Trophoblast cell (in vitro differentiated cells and primary cell): ENCODE data around the gene SLC13A3.
A peak's percentile ranks its signal among the peaks of the same experiment; 100 is the strongest.

ENCODE experiments used
- DNase-seq, 2 donors: peaks; one replicate each; pipeline ENCODE4 v3.0.0-alpha.2; 2016
- H2AFZ ChIP-seq: 2 replicates; pipeline ENCODE4 v1.6.1; 2013; ENCODE audit warnings: low read length, moderate library complexity, mild to moderate bottlenecking; ENCODE audit not compliant: insufficient read depth, poor library complexity
- H2AK5ac ChIP-seq: 2 replicates; pipeline ENCODE4 v1.6.1; 2013; ENCODE audit warnings: mild to moderate bottlenecking, low read length
- H2BK120ac ChIP-seq: 2 replicates; pipeline ENCODE4 v1.6.1; 2013; ENCODE audit warnings: low read length, mild to moderate bottlenecking, moderate library complexity; ENCODE audit not compliant: insufficient read depth, poor library complexity
- H2BK12ac ChIP-seq: 2 replicates; pipeline ENCODE4 v1.6.1; 2013; ENCODE audit warnings: mild to moderate bottlenecking, low read length, moderate library complexity
- H2BK5ac ChIP-seq: 2 replicates; pipeline ENCODE4 v1.6.1; 2013; ENCODE audit warnings: low read length, low read depth, moderate library complexity, mild to moderate bottlenecking; ENCODE audit not compliant: poor library complexity
- H3K14ac ChIP-seq: 2 replicates; pipeline ENCODE4 v1.6.1; 2013; ENCODE audit warnings: mild to moderate bottlenecking, low read length
- H3K18ac ChIP-seq: 2 replicates; pipeline ENCODE4 v1.6.1; 2013; ENCODE audit warnings: mild to moderate bottlenecking, low read length
- H3K23ac ChIP-seq: 2 replicates; pipeline ENCODE4 v1.6.1; 2013; ENCODE audit warnings: low read length
- H3K27ac ChIP-seq: 2 replicates; pipeline ENCODE4 v1.5.1; 2013; ENCODE audit warnings: low read depth, mild to moderate bottlenecking, inconsistent platforms, low read length, moderate library complexity
- H3K27me3 ChIP-seq: 2 replicates; pipeline ENCODE4 v1.6.1; 2013; ENCODE audit warnings: inconsistent platforms, mild to moderate bottlenecking, low read length, moderate library complexity; ENCODE audit not compliant: insufficient read depth
- H3K36me3 ChIP-seq, 2 experiments: 1 replicate in 1 of 2; 2 replicates in 1 of 2; pipeline ENCODE4 v1.6.1; 2013; ENCODE audit warnings: low read length in 2 of 2, mild to moderate bottlenecking in 2 of 2, moderate library complexity in 1 of 2; ENCODE audit not compliant: insufficient read depth in 2 of 2, control insufficient read depth in 1 of 2
- H3K4ac ChIP-seq: 2 replicates; pipeline ENCODE4 v1.6.1; 2013; ENCODE audit warnings: low read depth, mild to moderate bottlenecking, low read length, moderate library complexity
- H3K4me1 ChIP-seq, 2 experiments: 1 replicate in 1 of 2; 2 replicates in 1 of 2; pipeline ENCODE4 v1.6.1; 2013; ENCODE audit warnings: low read length in 2 of 2, mild to moderate bottlenecking in 2 of 2, moderate library complexity in 1 of 2; ENCODE audit not compliant: insufficient read depth in 2 of 2, control insufficient read depth in 1 of 2
- H3K4me2 ChIP-seq: 2 replicates; pipeline ENCODE4 v1.6.1; 2013; ENCODE audit warnings: inconsistent platforms, mild to moderate bottlenecking, low read length, moderate library complexity
- H3K4me3 ChIP-seq: 2 replicates; pipeline ENCODE4 v1.5.1; 2013; ENCODE audit warnings: mild to moderate bottlenecking, low read depth, low read length, inconsistent platforms
- H3K79me1 ChIP-seq: one replicate; pipeline ENCODE4 v1.6.1; 2013; ENCODE audit warnings: low read length
- H3K79me2 ChIP-seq: 2 replicates; pipeline ENCODE4 v1.6.1; 2013; ENCODE audit warnings: low read length, mild to moderate bottlenecking; ENCODE audit not compliant: control insufficient read depth, insufficient read depth, poor library complexity
- H3K9ac ChIP-seq: 2 replicates; pipeline ENCODE4 v1.6.1; 2013; ENCODE audit warnings: mild to moderate bottlenecking, low read length
- H3K9me3 ChIP-seq: 2 replicates; pipeline ENCODE4 v1.6.1; 2013; ENCODE audit warnings: low read depth, mild to moderate bottlenecking, control low read depth, inconsistent platforms, low read length; ENCODE audit not compliant: insufficient read depth
- H4K12ac ChIP-seq: 2 replicates; pipeline ENCODE4 v1.6.1; 2013; ENCODE audit warnings: low read depth, mild to moderate bottlenecking, low read length, moderate library complexity
- H4K8ac ChIP-seq: 2 replicates; pipeline ENCODE4 v1.6.1; 2013; ENCODE audit warnings: low read depth, mild to moderate bottlenecking, low read length, moderate library complexity
- H4K91ac ChIP-seq: one replicate; pipeline ENCODE4 v1.6.1; 2013; ENCODE audit warnings: low read depth, mild to moderate bottlenecking, low read length, moderate library complexity
- whole genome bisulfite sequencing: extraction: QIAGEN DNeasy Blood & Tissue Kit; methylation state at CpG from one replicate; pipeline ENCODE4 v1.1.7; 2013; ENCODE audit warnings: missing lambda C conversion rate; ENCODE audit not compliant: insufficient read length, insufficient coverage; ENCODE audit errors: extremely low coverage; 5-methylcytosine and 5-hydroxymethylcytosine counted together

Gene SLC13A3

GRCh38 chr20:46619445-46619844 lies 31.8 kb downstream of the SLC13A3 start:
- DNase-seq: peak in 1 of 2 donors; percentile 13
- no CpG with 5 or more reads among the region's 2 CpGs for WGBS
- Histone ChIP-seq H3K4me3 (no peak overlapping the region), H3K9ac (no peak overlapping the region), H4K12ac (no peak overlapping the region), H3K27ac (no peak overlapping the region), H3K79me2 (no peaks in the 10 kb centered on the region), H4K91ac (no peak overlapping the region), H2AFZ (no peak overlapping the region), H3K4me1 (peaks cover 0 to 1% of the 10 kb centered on the region in 2 experiments), H3K18ac (no peak overlapping the region), H3K27me3 (no peaks in the 10 kb centered on the region), H2BK5ac (no peak overlapping the region), H3K4me2 (no peak overlapping the region), H2BK120ac (no peak overlapping the region), H2AK5ac (no peak overlapping the region), H3K23ac (no peak overlapping the region), H4K8ac (no peak overlapping the region), H3K4ac (no peak overlapping the region), H3K9me3 (peaks cover 2% of the 10 kb centered on the region), H3K79me1 (no peaks in the 10 kb centered on the region), H3K14ac (no peak overlapping the region), H2BK12ac (no peak overlapping the region), H3K36me3 (no peaks in the 10 kb centered on the region)

- H3K4me1 ChIP-seq: peaks cover 0 to 1% of the 10 kb centered on the region in 2 experiments
- H3K18ac ChIP-seq: no peak overlapping the region
- H2AK5ac ChIP-seq: no peak overlapping the region
- no peaks in the 10 kb centered on the region for H3K36me3 ChIP-seq
- H3K9ac ChIP-seq: no peak overlapping the region
- H3K23ac ChIP-seq: no peak overlapping the region
- H4K12ac ChIP-seq: no peak overlapping the region
- no peak overlapping the region for H3K4me3 ChIP-seq
- H4K8ac ChIP-seq: no peak overlapping the region
- H3K4ac ChIP-seq: no peak overlapping the region
- H2BK120ac ChIP-seq: no peak overlapping the region
- no peak overlapping the region for H4K91ac ChIP-seq
- no peaks in the 10 kb centered on the region for H3K79me2 ChIP-seq
- no peak overlapping the region for H2AFZ ChIP-seq
- no peaks in the 10 kb centered on the region for H3K27me3 ChIP-seq
- WGBS: no CpG with 5 or more reads among the region's 7 CpGs
- no peaks in the 10 kb centered on the region for H3K9me3 ChIP-seq
- DNase-seq: peak in 1 of 2 donors; percentile 23
- H3K4me2 ChIP-seq: no peak overlapping the region
- no peak overlapping the region for H2BK5ac ChIP-seq
- no peak overlapping the region for H2BK12ac ChIP-seq
- H3K27ac ChIP-seq: no peak overlapping the region
- H3K14ac ChIP-seq: no peak overlapping the region
- no peaks in the 10 kb centered on the region for H3K79me1 ChIP-seq
Observed at GRCh38 chr20:46618316-46619100, 32.8 kb downstream of the SLC13A3 start.

DNA sequence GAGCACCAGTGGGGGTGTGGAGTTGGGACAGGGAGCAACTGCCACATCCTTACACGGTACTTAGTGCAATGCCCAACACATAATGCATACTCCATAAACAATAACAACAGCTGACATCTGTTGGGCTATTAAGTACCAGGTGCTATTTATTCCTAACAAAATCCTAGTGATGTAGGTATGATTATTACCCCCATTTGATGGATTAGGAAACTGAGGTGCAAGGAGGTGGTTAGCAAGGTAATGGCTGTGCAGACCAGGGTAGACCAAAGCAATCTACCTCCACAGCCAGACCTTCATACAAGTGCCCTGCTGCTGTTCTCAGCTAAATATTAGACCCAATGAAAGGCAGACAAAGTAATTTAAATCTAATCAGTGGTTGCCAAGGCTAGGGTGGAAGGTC lies 36.8 kb downstream of the SLC13A3 start:
- no peak overlapping the region for H3K23ac ChIP-seq
- no peak overlapping the region for H3K14ac ChIP-seq
- WGBS: no CpG with 5 or more reads among the region's 1 CpG
- H3K4me1 ChIP-seq: no peaks in the 10 kb centered on the region
- no peak overlapping the region for H4K12ac ChIP-seq
- H2AK5ac ChIP-seq: no peak overlapping the region
- H3K36me3 ChIP-seq: no peaks in the 10 kb centered on the region
- H4K8ac ChIP-seq: no peak overlapping the region
- H3K79me1 ChIP-seq: no peaks in the 10 kb centered on the region
- H2AFZ ChIP-seq: no peak overlapping the region
- H3K9ac ChIP-seq: no peak overlapping the region
- no peak overlapping the region for H2BK12ac ChIP-seq
- no peak overlapping the region for H4K91ac ChIP-seq
- no peak overlapping the region for H3K4me3 ChIP-seq
- no peak overlapping the region for H3K18ac ChIP-seq
- H3K27ac ChIP-seq: no peak overlapping the region
- H3K27me3 ChIP-seq: no peaks in the 10 kb centered on the region
- no peaks in the 10 kb centered on the region for H3K9me3 ChIP-seq
- no peaks in the 10 kb centered on the region for H3K79me2 ChIP-seq
- no peak overlapping the region for H2BK120ac ChIP-seq
- H2BK5ac ChIP-seq: no peak overlapping the region
- no peak overlapping the region for H3K4me2 ChIP-seq
- no peak for DNase-seq
- no peak overlapping the region for H3K4ac ChIP-seq

- Histone ChIP-seq H3K4me2 (no peak overlapping the region), H3K79me1 (no peaks in the 10 kb centered on the region), H2BK120ac (no peak overlapping the region), H3K9me3 (no peaks in the 10 kb centered on the region), H2AK5ac (no peak overlapping the region), H4K12ac (no peak overlapping the region), H3K36me3 (no peaks in the 10 kb centered on the region), H2BK5ac (no peak overlapping the region), H4K8ac (no peak overlapping the region), H3K14ac (no peak overlapping the region), H3K4me1 (no peaks in the 10 kb centered on the region), H2BK12ac (no peak overlapping the region), H3K23ac (no peak overlapping the region), H3K9ac (no peak overlapping the region), H3K4ac (no peak overlapping the region), H4K91ac (no peak overlapping the region), H3K27ac (no peak overlapping the region), H3K27me3 (no peaks in the 10 kb centered on the region), H3K79me2 (no peaks in the 10 kb centered on the region), H3K18ac (no peak overlapping the region), H3K4me3 (no peak overlapping the region), H2AFZ (no peak overlapping the region)
- no CpG with 5 or more reads among the region's 2 CpGs for WGBS
- no peak for DNase-seq
Observed at GRCh38 chr20:46610145-46610544, 41.1 kb downstream of the SLC13A3 start.
